Tibial nerve (tissue), 4 donors: Measurements from ENCODE around the gene DNAJC21. TPM values are rescaled to one million over a fixed set of nuclear protein-coding genes. Genes with fewer than 3 reads are reported as not detected.
"Not testable (repeated sequence)": the region's sequence is repeated elsewhere in the genome, so short reads cannot be mapped to it uniquely, and the experiment has no call there.

Source experiments
- DNase-seq, 2 donors: peaks; one replicate each; pipeline ENCODE4 v3.0.0-alpha.2; 2019; ENCODE audit warnings: low spot score in 2 of 2
- H3K27ac ChIP-seq, 4 donors: fragments of 200-600 bp; sonication (generic) in 3 of 4; one replicate each; pipeline ENCODE4 v1.5.1; 2017 to 2019; ENCODE audit warnings: mild to moderate bottlenecking in 1 of 4
- H3K27me3 ChIP-seq, 2 donors: fragments of 200-600 bp; sonication (generic) in 1 of 2; one replicate each; pipeline versions ENCODE4 v1.5.1 to v1.6.0; 2017 to 2019
- H3K36me3 ChIP-seq, 3 donors: fragments of 200-600 bp; sonication (generic); one replicate each; pipeline ENCODE4 v1.5.1; 2018 to 2019
- H3K4me1 ChIP-seq, 4 donors: fragments of 200-600 bp; sonication (generic) in 3 of 4; one replicate each; pipeline ENCODE4 v1.5.1; 2017 to 2019
- H3K4me3 ChIP-seq, 4 donors: fragments of 200-600 bp; sonication (generic) in 3 of 4; one replicate each; pipeline ENCODE4 v1.5.1; 2017 to 2019; ENCODE audit warnings: mild to moderate bottlenecking in 1 of 4, moderate library complexity in 1 of 4
- H3K9me3 ChIP-seq, 4 donors: fragments of 200-600 bp; sonication (generic) in 3 of 4; one replicate each; pipeline ENCODE4 v1.5.1; 2017 to 2019
- EP300 ChIP-seq, 2 donors: sonication (generic); formaldehyde crosslinking; IDR thresholded peaks; one replicate each; pipeline ENCODE4 v1.6.1; 2017; ENCODE audit warnings: antibody characterized with exemption in 2 of 2, mild to moderate bottlenecking in 1 of 2
- POLR2A ChIP-seq, 2 donors: fragments of 450-650 bp; IDR thresholded peaks; one replicate each; pipeline ENCODE4 v1.6.1; 2017; ENCODE audit warnings: antibody characterized with exemption in 2 of 2, mild to moderate bottlenecking in 2 of 2, moderate library complexity in 2 of 2
- WGBS, 2 donors: methylation state at CpG; one replicate each; pipeline ENCODE4 v1.1.5; 2018; 5-methylcytosine and 5-hydroxymethylcytosine counted together
- total RNA-seq, 4 donors: library from RNA; depleted of rRNA; stranded (reverse); fragments of >200 nt; gene quantifications; one replicate each; pipeline ENCODE4 v1.1.0, GENCODE V29; 2016
- TF ChIP-seq, protein P1 (sequence below), 5 experiments: fragments of 200-600 bp in 3 of 5; fragments of 450-650 bp in 2 of 5; sonication (generic) in 3 of 5; IDR thresholded peaks; one replicate each; pipeline ENCODE4 v1.5.1; 2016 to 2019; ENCODE audit warnings: antibody characterized with exemption in 5 of 5, mild to moderate bottlenecking in 3 of 5, moderate library complexity in 2 of 5

Gene DNAJC21
- total RNA-seq, 4 donors from 2014 or later, result 30.3 to 54.0 (median 31.7) TPM

DNA sequence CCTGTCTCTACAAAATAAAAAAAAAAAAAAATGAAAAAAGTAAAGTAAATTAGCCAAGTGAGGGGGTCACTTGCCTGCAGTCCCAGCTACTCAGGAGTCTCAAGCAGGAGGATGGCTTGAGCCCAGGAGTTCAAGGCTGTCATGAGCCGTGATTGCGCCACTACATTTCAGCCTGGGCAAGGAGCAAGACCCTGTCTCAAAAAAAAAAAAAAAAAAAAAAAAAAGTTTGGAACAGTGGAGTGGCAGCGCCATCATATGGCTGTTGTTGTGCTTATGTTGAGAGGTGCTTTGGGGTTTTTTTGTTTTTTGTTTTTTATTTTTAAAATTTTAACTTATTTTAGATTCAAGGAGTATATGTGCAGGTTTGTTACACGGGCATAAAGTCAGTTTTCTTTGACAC is 10.3 kb upstream of the DNAJC21 start:
- Histone ChIP-seq H3K4me3 (no peak overlapping the region), H3K9me3 (no peaks in the 10 kb centered on the region), H3K27me3 (no peaks in the 10 kb centered on the region), H3K27ac (no peak overlapping the region), H3K4me1 (peaks cover 0 to 27% (median 18%) of the 10 kb centered on the region in 4 donors), H3K36me3 (peaks cover 0 to 43% (median 0%) of the 10 kb centered on the region in 3 donors)
- no peak for DNase-seq
- WGBS, 2 donors, result 85% methylated on average over 4 of the region's 4 CpGs
- no peak for TF ChIP-seq EP300 (IDR thresholded peaks at IDR 0.05)
- TF ChIP-seq POLR2A (IDR thresholded peaks at IDR 0.05), result no peak
- TF ChIP-seq, protein P1, sequence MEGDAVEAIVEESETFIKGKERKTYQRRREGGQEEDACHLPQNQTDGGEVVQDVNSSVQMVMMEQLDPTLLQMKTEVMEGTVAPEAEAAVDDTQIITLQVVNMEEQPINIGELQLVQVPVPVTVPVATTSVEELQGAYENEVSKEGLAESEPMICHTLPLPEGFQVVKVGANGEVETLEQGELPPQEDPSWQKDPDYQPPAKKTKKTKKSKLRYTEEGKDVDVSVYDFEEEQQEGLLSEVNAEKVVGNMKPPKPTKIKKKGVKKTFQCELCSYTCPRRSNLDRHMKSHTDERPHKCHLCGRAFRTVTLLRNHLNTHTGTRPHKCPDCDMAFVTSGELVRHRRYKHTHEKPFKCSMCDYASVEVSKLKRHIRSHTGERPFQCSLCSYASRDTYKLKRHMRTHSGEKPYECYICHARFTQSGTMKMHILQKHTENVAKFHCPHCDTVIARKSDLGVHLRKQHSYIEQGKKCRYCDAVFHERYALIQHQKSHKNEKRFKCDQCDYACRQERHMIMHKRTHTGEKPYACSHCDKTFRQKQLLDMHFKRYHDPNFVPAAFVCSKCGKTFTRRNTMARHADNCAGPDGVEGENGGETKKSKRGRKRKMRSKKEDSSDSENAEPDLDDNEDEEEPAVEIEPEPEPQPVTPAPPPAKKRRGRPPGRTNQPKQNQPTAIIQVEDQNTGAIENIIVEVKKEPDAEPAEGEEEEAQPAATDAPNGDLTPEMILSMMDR (IDR thresholded peaks at IDR 0.05), result no peak

DNA sequence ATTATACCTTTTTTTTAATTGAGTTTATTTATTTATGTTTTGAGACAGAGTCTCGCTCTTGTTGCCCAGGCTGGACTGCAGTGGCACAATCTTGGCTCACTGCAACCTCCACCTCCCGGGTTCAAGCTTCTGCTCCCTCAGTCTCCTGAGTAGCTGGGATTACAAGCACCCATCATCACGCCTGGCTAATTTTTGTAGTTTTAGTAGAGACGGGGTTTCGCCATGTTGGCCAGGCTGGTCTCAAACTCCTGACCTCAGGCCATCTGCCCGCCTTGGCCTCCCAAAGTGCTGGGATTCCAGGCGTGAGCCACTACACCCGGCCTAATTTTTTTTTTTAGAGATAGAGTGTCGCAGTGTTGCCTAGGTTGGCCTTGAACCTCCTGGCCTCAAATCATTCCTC is 6.1 kb upstream of the DNAJC21 start:
- H3K27me3 ChIP-seq, H3K4me3 ChIP-seq, DNase-seq, H3K4me1 ChIP-seq, H3K9me3 ChIP-seq, H3K27ac ChIP-seq: not testable (repeated sequence)
- H3K36me3 ChIP-seq, result peaks cover 0 to 69% (median 6%) of the 10 kb centered on the region in 3 donors
- 94 to 95% methylated on average over 9 of the region's 9 CpGs for WGBS, 2 donors

DNA sequence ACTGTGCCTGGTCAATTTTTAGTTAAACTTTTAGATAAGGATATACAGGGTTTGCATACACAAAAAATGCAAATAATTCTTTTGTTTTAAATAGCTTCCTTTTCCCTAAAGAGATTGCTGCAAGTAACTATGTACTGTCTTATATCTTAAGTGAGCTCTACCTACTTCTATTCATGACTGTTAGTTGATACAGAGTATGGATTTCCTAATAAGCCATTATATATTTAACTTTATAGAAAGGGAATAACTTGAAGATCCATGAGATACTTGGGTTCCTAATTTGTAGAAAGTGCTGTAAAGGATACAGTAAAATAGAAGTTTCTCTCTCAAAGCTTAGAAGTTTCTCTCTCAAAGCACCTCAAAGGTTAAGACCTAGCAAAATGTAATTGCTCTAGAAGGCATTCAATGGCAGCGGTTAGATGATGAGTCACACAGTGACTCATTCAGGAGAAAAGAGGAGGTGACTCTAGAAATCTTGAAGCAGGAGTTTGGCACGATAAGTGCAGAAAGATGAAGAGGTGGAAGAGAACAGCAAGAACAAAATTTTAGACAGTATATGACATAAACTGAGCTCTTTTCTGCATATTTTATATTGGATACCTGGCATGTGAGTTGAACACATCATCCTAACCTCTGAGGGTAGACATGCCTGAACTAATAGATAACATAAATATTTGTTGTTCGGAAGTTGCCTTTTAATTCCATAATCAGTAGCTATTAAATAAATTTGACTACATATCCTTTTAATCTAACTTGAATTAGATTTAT is 5.5 kb upstream of the DNAJC21 start:
- Histone ChIP-seq H3K36me3 (peaks cover 0 to 69% (median 6%) of the 10 kb centered on the region in 3 donors), H3K27ac (no peak overlapping the region), H3K27me3 (no peaks in the 10 kb centered on the region), H3K4me1 (peaks cover 0 to 6% (median 3%) of the 10 kb centered on the region in 4 donors), H3K4me3 (no peak overlapping the region), H3K9me3 (no peaks in the 10 kb centered on the region)
- TF ChIP-seq POLR2A (IDR thresholded peaks at IDR 0.05) (no peak), EP300 (IDR thresholded peaks at IDR 0.05) (no peak)
- TF ChIP-seq, protein P1 (IDR thresholded peaks at IDR 0.05), result no peak
- WGBS, 2 donors, result 43 to 53% methylated on average over 3 of the region's 3 CpGs
- no peak for DNase-seq

DNA sequence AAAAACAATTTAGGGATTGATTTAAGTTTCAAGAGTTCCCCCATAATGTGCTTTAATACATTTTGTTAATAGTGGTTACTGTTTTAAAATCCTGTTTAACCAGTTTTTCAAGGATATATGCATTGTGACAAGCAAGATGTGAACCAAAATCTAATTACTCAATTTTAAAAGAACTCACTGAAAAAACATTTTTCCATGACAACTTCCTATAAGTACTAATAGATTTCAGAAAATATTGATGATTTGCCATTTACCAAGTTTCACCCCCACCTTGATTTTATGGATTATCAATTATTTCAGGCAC is 4.9 kb upstream of the DNAJC21 start:
- Histone ChIP-seq H3K9me3 (no peaks in the 10 kb centered on the region), H3K4me3 (no peak overlapping the region), H3K4me1 (peaks cover 0 to 8% (median 3%) of the 10 kb centered on the region in 4 donors), H3K27ac (no peak overlapping the region), H3K27me3 (no peaks in the 10 kb centered on the region), H3K36me3 (peaks cover 0 to 69% (median 6%) of the 10 kb centered on the region in 3 donors)
- TF ChIP-seq, protein P1 (IDR thresholded peaks at IDR 0.05), result no peak
- no peak for TF ChIP-seq EP300 (IDR thresholded peaks at IDR 0.05)
- TF ChIP-seq POLR2A (IDR thresholded peaks at IDR 0.05), result no peak
- DNase-seq, result no peak

DNA sequence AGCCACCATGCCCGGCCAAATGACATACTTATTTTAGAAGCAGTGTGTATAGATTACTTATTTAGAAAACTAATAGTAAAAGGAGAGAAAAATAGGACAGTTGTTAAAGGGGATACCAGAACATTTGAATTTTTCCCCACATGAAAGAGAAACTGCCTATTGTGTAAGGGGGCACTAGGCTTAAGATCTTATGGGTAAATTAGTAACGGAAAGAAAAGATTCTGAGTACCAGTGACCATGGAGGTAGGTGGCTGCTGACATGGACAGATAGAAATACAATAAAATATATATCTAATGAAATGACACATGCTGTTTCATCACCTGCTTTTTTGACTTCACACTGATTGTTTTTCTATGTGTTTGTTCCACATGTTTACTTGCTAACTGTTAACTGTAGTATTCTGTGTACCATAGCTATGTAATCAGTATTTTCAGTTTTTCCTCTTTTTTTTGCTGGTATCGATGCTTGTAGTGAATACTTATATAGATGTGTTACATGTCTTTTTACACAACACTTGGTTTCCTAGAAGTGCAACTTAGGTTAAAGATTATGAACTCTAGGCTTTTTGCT is 3.0 kb upstream of the DNAJC21 start:
- peaks cover 0 to 53% (median 6%) of the 10 kb centered on the region in 3 donors for H3K36me3 ChIP-seq
- no peak overlapping the region for H3K27ac ChIP-seq
- WGBS, 2 donors, result 87 to 89% methylated on average over 3 of the region's 3 CpGs
- peaks cover 0 to 20% (median 10%) of the 10 kb centered on the region in 4 donors for H3K4me1 ChIP-seq
- no peak for DNase-seq
- no peaks in the 10 kb centered on the region for H3K27me3 ChIP-seq
- no peak for TF ChIP-seq EP300 (IDR thresholded peaks at IDR 0.05)
- TF ChIP-seq, protein P1 (IDR thresholded peaks at IDR 0.05), result no peak
- TF ChIP-seq POLR2A (IDR thresholded peaks at IDR 0.05), result no peak
- no peak overlapping the region for H3K4me3 ChIP-seq
- H3K9me3 ChIP-seq, result no peaks in the 10 kb centered on the region
